Mesendoderm (in vitro differentiated cells): Measurements from ENCODE around the gene ZSCAN26.
"Not testable (repeated sequence)": the region's sequence is repeated elsewhere in the genome, so short reads cannot be mapped to it uniquely, and the experiment has no call there.

Source experiments
- DNase-seq: peaks from one replicate; pipeline ENCODE4 v3.0.0; 2013
- H2AK5ac ChIP-seq: 2 replicates; pipeline ENCODE4 v1.6.1; 2013; ENCODE audit warnings: low read length, inconsistent platforms
- H2BK120ac ChIP-seq: 2 replicates; pipeline ENCODE4 v1.6.1; 2013; ENCODE audit warnings: low read depth, mild to moderate bottlenecking, low read length, moderate library complexity, mixed read lengths
- H2BK15ac ChIP-seq: replicated peaks from 2 replicates; pipeline ENCODE4 v1.6.1; 2013; ENCODE audit warnings: low read depth, mild to moderate bottlenecking, moderate library complexity
- H2BK5ac ChIP-seq: 2 replicates; pipeline ENCODE4 v1.6.1; 2013; ENCODE audit warnings: low read length, inconsistent platforms
- H3K18ac ChIP-seq: 2 replicates; pipeline ENCODE4 v1.6.1; 2013; ENCODE audit warnings: mild to moderate bottlenecking, low read length, mixed read lengths
- H3K23ac ChIP-seq: one replicate; pipeline ENCODE4 v1.6.1; 2013; ENCODE audit warnings: low read length
- H3K27ac ChIP-seq: 2 replicates; pipeline ENCODE4 v1.5.1; 2013; ENCODE audit warnings: low read depth, mild to moderate bottlenecking, inconsistent platforms, low read length, moderate library complexity
- H3K27me3 ChIP-seq: 2 replicates; pipeline ENCODE4 v1.6.1; 2013; ENCODE audit warnings: low read length, control low read depth, mild to moderate bottlenecking, inconsistent platforms; ENCODE audit not compliant: insufficient read depth, poor library complexity
- H3K36me3 ChIP-seq: 2 replicates; pipeline ENCODE4 v1.6.1; 2013; ENCODE audit warnings: low read length, inconsistent platforms; ENCODE audit not compliant: control insufficient read depth, insufficient read depth
- H3K4ac ChIP-seq: one replicate; pipeline ENCODE4 v1.6.1; 2013; ENCODE audit warnings: low read depth, mild to moderate bottlenecking, low read length, moderate library complexity
- H3K4me1 ChIP-seq: 2 replicates; pipeline ENCODE4 v1.6.1; 2013; ENCODE audit warnings: low read depth, low read length, inconsistent platforms; ENCODE audit not compliant: control insufficient read depth
- H3K4me2 ChIP-seq: 2 replicates; pipeline ENCODE4 v1.6.1; 2013; ENCODE audit warnings: low read length
- H3K4me3 ChIP-seq: 2 replicates; pipeline ENCODE4 v1.5.1; 2013; ENCODE audit warnings: mild to moderate bottlenecking, low read length
- H3K56ac ChIP-seq: one replicate; pipeline ENCODE4 v1.6.1; 2013; ENCODE audit warnings: low read length
- H3K79me1 ChIP-seq: 2 replicates; pipeline ENCODE4 v1.6.1; 2013; ENCODE audit warnings: low read length, inconsistent platforms
- H3K79me2 ChIP-seq: 2 replicates; pipeline ENCODE4 v1.6.1; 2013; ENCODE audit warnings: mild to moderate bottlenecking, low read length; ENCODE audit not compliant: control insufficient read depth, insufficient read depth
- H3K9ac ChIP-seq: 2 replicates; pipeline ENCODE4 v1.6.1; 2013; ENCODE audit warnings: low read length, inconsistent platforms
- H4K5ac ChIP-seq: one replicate; pipeline ENCODE4 v1.6.1; 2013; ENCODE audit warnings: low read length
- H4K8ac ChIP-seq: one replicate; pipeline ENCODE4 v1.6.1; 2013; ENCODE audit warnings: low read depth, mild to moderate bottlenecking, control low read depth, low read length, moderate library complexity
- WGBS: extraction: QIAGEN DNeasy Blood & Tissue Kit; methylation state at CpG from one replicate; pipeline ENCODE4 v1.1.7; 2013; ENCODE audit warnings: low lambda C conversion rate, missing lambda C conversion rate; ENCODE audit not compliant: insufficient coverage; ENCODE audit errors: extremely low coverage; 5-methylcytosine and 5-hydroxymethylcytosine counted together

Gene ZSCAN26

GRCh38 chr6:28295326-28295725 lies 28.4 kb downstream of the ZSCAN26 start:
- no peak overlapping the region for H2BK120ac ChIP-seq
- no peak overlapping the region for H2AK5ac ChIP-seq
- no CpG with 5 or more reads among the region's 5 CpGs for WGBS
- H2BK15ac ChIP-seq, result no peak overlapping the region
- H3K79me2 ChIP-seq, result no peaks in the 10 kb centered on the region
- no peak overlapping the region for H3K27ac ChIP-seq
- H2BK5ac ChIP-seq, result no peak overlapping the region
- H3K23ac ChIP-seq, result no peak overlapping the region
- no peak for DNase-seq
- no peaks in the 10 kb centered on the region for H3K4me1 ChIP-seq
- H3K4me2 ChIP-seq, result no peak overlapping the region
- no peak overlapping the region for H4K5ac ChIP-seq
- H3K9ac ChIP-seq, result no peak overlapping the region
- H3K4ac ChIP-seq, result no peak overlapping the region
- no peaks in the 10 kb centered on the region for H3K27me3 ChIP-seq
- no peak overlapping the region for H3K4me3 ChIP-seq
- no peak overlapping the region for H3K56ac ChIP-seq
- H3K36me3 ChIP-seq, result no peaks in the 10 kb centered on the region
- no peaks in the 10 kb centered on the region for H3K79me1 ChIP-seq
- no peak overlapping the region for H4K8ac ChIP-seq
- H3K18ac ChIP-seq, result no peak overlapping the region

DNA sequence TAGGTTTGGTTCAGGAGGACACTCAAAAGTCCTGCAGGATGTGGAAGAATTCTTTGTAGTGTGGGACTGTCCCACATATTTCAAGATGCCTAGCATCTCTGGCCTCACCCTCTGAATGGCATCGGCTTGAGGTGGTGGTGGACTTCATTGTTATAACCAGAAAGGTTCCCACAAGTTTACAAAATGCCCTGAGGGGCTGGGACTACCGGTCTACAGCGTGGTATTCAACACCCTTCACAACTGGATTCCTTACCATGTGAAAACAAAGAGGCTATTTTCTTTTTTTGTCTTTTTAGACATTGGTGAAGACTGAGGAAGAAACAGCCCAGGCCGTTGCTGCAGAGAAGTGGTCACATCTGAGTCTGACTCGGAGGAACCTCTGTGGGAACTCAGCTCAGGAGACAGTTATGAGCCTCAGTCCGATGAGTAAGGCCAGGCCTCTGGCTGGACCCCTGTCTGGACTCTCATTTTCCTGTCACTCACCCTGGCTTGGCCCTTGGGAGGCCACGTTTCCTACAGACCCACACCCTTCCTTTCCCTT lies 29.6 kb downstream of the ZSCAN26 start:
- Histone ChIP-seq H2BK15ac (no peak overlapping the region), H3K4ac (no peak overlapping the region), H4K8ac (no peak overlapping the region), H3K27ac (no peak overlapping the region), H3K4me1 (no peaks in the 10 kb centered on the region), H3K4me3 (no peak overlapping the region), H2BK5ac (no peak overlapping the region), H3K56ac (no peak overlapping the region), H3K4me2 (no peak overlapping the region), H3K23ac (no peak overlapping the region), H3K27me3 (no peaks in the 10 kb centered on the region), H2BK120ac (no peak overlapping the region), H3K36me3 (no peaks in the 10 kb centered on the region), H2AK5ac (no peak overlapping the region), H3K79me1 (no peaks in the 10 kb centered on the region), H3K79me2 (no peaks in the 10 kb centered on the region), H3K9ac (no peak overlapping the region), H4K5ac (no peak overlapping the region), H3K18ac (no peak overlapping the region)
- peak; percentile 11 for DNase-seq
- WGBS, result no CpG with 5 or more reads among the region's 7 CpGs

DNA sequence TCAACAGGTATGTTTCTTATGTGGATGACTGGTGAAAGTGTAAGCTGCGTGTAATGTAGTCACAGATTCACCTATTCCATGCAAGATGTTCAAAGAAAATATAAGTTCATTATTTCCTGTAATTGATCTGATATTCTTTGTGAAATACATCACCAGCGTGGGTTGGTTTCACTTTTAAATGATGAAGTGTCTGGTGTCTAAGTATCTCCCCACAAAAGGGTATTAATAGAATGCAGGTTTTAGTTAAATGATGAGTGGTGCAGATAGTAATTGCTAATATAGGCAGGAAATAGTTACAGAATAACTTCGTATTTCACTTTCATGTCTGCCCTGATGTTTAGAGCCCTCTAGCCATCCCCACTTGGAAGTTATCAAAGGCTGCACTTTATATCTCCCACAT lies 36.6 kb downstream of the ZSCAN26 start:
- no CpG with 5 or more reads among the region's 3 CpGs for WGBS
- Histone ChIP-seq H4K5ac (no peak overlapping the region), H3K27ac (no peak overlapping the region), H3K36me3 (no peaks in the 10 kb centered on the region), H2BK15ac (no peak overlapping the region), H3K4me1 (no peaks in the 10 kb centered on the region), H3K23ac (no peak overlapping the region), H3K4me3 (no peak overlapping the region), H2BK120ac (no peak overlapping the region), H3K9ac (no peak overlapping the region), H3K79me1 (no peaks in the 10 kb centered on the region), H3K27me3 (no peaks in the 10 kb centered on the region), H2BK5ac (no peak overlapping the region), H4K8ac (no peak overlapping the region), H3K4me2 (no peak overlapping the region), H3K4ac (no peak overlapping the region), H2AK5ac (no peak overlapping the region), H3K79me2 (no peaks in the 10 kb centered on the region), H3K18ac (no peak overlapping the region), H3K56ac (no peak overlapping the region)
- no peak for DNase-seq

DNA sequence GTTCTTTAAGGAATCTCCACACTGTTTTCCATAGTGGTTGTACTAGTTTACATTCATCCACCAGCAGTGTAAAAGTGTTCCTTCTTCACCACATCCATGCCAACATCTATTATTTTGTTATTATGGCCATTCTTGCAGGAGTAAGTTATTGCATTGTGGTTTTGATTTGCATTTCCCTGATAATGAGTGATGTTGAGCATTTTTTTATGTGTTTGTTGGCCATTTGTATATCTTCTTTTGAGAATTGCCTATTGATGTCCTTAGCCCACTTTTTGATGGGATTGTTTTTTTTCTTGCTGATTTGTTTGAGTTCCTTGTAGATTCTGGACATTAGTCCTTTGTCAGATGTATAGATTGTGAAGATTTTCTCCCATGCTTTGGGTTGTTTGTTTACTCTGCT lies 39.4 kb downstream of the ZSCAN26 start:
- not testable (repeated sequence) for DNase-seq, H3K4me2 ChIP-seq

GRCh38 chr6:28311139-28311823 lies 44.3 kb downstream of the ZSCAN26 start:
- Histone ChIP-seq H3K27me3 (no peaks in the 10 kb centered on the region), H3K4ac (no peak overlapping the region), H4K8ac (no peak overlapping the region), H3K18ac (no peak overlapping the region), H3K4me2 (no peak overlapping the region), H2BK120ac (no peak overlapping the region), H3K56ac (no peak overlapping the region), H3K9ac (no peak overlapping the region), H2BK5ac (no peak overlapping the region), H3K4me1 (no peaks in the 10 kb centered on the region), H3K36me3 (no peaks in the 10 kb centered on the region), H3K23ac (no peak overlapping the region), H2AK5ac (no peak overlapping the region), H3K79me1 (no peaks in the 10 kb centered on the region), H2BK15ac (no peak overlapping the region), H3K27ac (no peak overlapping the region), H4K5ac (no peak overlapping the region), H3K4me3 (no peak overlapping the region), H3K79me2 (no peaks in the 10 kb centered on the region)
- no CpG with 5 or more reads among the region's 9 CpGs for WGBS
- no peak for DNase-seq

More for the DNA sequence above, 39.4 kb downstream of the ZSCAN26 start:
- not testable (repeated sequence) for H3K56ac ChIP-seq, H4K8ac ChIP-seq, H2BK120ac ChIP-seq, H3K79me1 ChIP-seq, H3K79me2 ChIP-seq, H3K36me3 ChIP-seq, H4K5ac ChIP-seq, H3K4me3 ChIP-seq, H3K18ac ChIP-seq, H3K27me3 ChIP-seq, H3K4ac ChIP-seq, H3K23ac ChIP-seq, H3K27ac ChIP-seq, H2BK5ac ChIP-seq, H3K9ac ChIP-seq, H3K4me1 ChIP-seq, H2AK5ac ChIP-seq, H2BK15ac ChIP-seq

GRCh38 chr6:28312939-28313338 lies 46.0 kb downstream of the ZSCAN26 start:
- H3K9ac ChIP-seq, result no peak overlapping the region
- no peak overlapping the region for H2AK5ac ChIP-seq
- H3K4me1 ChIP-seq, result no peaks in the 10 kb centered on the region
- H4K8ac ChIP-seq, result no peak overlapping the region
- H3K23ac ChIP-seq, result no peak overlapping the region
- H3K4me2 ChIP-seq, result no peak overlapping the region
- no peak for DNase-seq
- no CpG with 5 or more reads among the region's 23 CpGs for WGBS
- H3K27ac ChIP-seq, result no peak overlapping the region
- no peak overlapping the region for H2BK5ac ChIP-seq
- H3K18ac ChIP-seq, result no peak overlapping the region
- no peaks in the 10 kb centered on the region for H3K36me3 ChIP-seq
- no peak overlapping the region for H4K5ac ChIP-seq
- H3K56ac ChIP-seq, result no peak overlapping the region
- H3K4ac ChIP-seq, result no peak overlapping the region
- no peaks in the 10 kb centered on the region for H3K79me2 ChIP-seq
- no peaks in the 10 kb centered on the region for H3K79me1 ChIP-seq
- H2BK120ac ChIP-seq, result no peak overlapping the region
- no peak overlapping the region for H3K4me3 ChIP-seq
- no peaks in the 10 kb centered on the region for H3K27me3 ChIP-seq
- no peak overlapping the region for H2BK15ac ChIP-seq
